Panc1 (cell line): ENCODE measurements around the gene GNL2. TPM values are rescaled to one million over a fixed set of nuclear protein-coding genes. Genes with fewer than 3 reads are reported as not detected.

Experiments
- ATAC-seq: fragments of 200-7000 bp; cut with Tn5 transposase; 2 replicates; pipeline ENCODE4 v1.9.1; 2020; ENCODE audit warnings: mild to moderate bottlenecking, moderate library complexity
- BruUV-seq: library from RNA; stranded (reverse); fragments of 400-500 nt; replicated peaks from 2 replicates; lab custom pipeline; 2021; lab: Mats Ljungman, UMichigan
- CTCF ChIA-PET: fragments of 300-600 bp; sonication (Branson Sonifier 250); formaldehyde crosslinking; loops from one replicate; lab custom pipeline; 2022; ENCODE audit warnings: antibody characterized with exemption; lab: Charles Lee
- POLR2A ChIA-PET: fragments of 300-600 bp; sonication (Branson Sonifier 250); formaldehyde crosslinking; loops from one replicate; lab custom pipeline; 2022; ENCODE audit warnings: antibody characterized with exemption; lab: Charles Lee
- DNase-seq: peaks from one replicate; pipeline ENCODE4 v3.0.0-alpha.2; 2010; ENCODE audit warnings: low read depth, low spot score
- H3K27ac ChIP-seq: 2 replicates; pipeline ENCODE4 v1.5.1; 2011; ENCODE audit warnings: mild to moderate bottlenecking, low read length, inconsistent platforms
- H3K27me3 ChIP-seq: fragments of 200-500 bp; sonication (Bioruptor generic); 2 replicates; pipeline ENCODE4 v1.6.0; 2014; ENCODE audit warnings: low read length, inconsistent platforms; ENCODE audit not compliant: control insufficient read depth, insufficient read depth
- H3K36me3 ChIP-seq: fragments of 200-500 bp; sonication (Bioruptor generic); 2 replicates; pipeline ENCODE4 v1.5.1; 2014; ENCODE audit warnings: inconsistent platforms, mild to moderate bottlenecking, low read length, moderate library complexity; ENCODE audit not compliant: control insufficient read depth, insufficient read depth
- H3K4me1 ChIP-seq: 2 replicates; pipeline ENCODE4 v1.5.1; 2011; ENCODE audit warnings: inconsistent platforms, mild to moderate bottlenecking, low read length, moderate library complexity; ENCODE audit not compliant: control insufficient read depth, insufficient read depth
- H3K4me3 ChIP-seq, 2 experiments: 2 replicates each; pipeline ENCODE4 v1.5.1; 2011 to 2012; ENCODE audit warnings: low read depth in 2 of 2, low read length in 2 of 2, mild to moderate bottlenecking in 2 of 2, inconsistent platforms in 1 of 2, moderate library complexity in 1 of 2
- H3K9me3 ChIP-seq: fragments of 200-500 bp; sonication (Bioruptor generic); 2 replicates; pipeline ENCODE4 v1.5.1; 2014; ENCODE audit warnings: low read depth, mild to moderate bottlenecking, inconsistent platforms, low read length, moderate library complexity; ENCODE audit not compliant: control insufficient read depth, insufficient read depth
- POLR2AphosphoS5 ChIP-seq: IDR thresholded peaks from 2 replicates; pipeline ENCODE4 v1.6.1; 2012; ENCODE audit warnings: mild to moderate bottlenecking, low read depth, low read length, moderate library complexity
- SIN3A ChIP-seq: IDR thresholded peaks from 2 replicates; pipeline ENCODE4 v1.6.1; 2012; ENCODE audit warnings: low read depth, mild to moderate bottlenecking, low read length, moderate library complexity, borderline replicate concordance; ENCODE audit not compliant: insufficient read depth
- TCF7L2 ChIP-seq: IDR thresholded peaks from 2 replicates; pipeline ENCODE4 v1.6.1; 2011; ENCODE audit warnings: mild to moderate bottlenecking, low read depth, low read length, inconsistent platforms
- in situ Hi-C: cut with HindIII; loops from 2 replicates; pipeline ENCODE4 v1.10.0; 2016; ENCODE audit warnings: low sequenced_read_pairs, low pct_unique_long_range_greater_than_20kb
- intact Hi-C: fragments of 100-400 bp; cut with micrococcal nuclease; formaldehyde crosslinking; loops from one replicate; pipeline ENCODE4 v1.10.0; 2022; ENCODE audit not compliant: unreplicated experiment
- total RNA-seq: library from RNA; stranded (reverse); gene quantifications from one replicate; pipeline ENCODE4 v1.2.1, GENCODE V29; 2021; ENCODE audit not compliant: unreplicated experiment
- TF ChIP-seq, protein P1 (sequence below), 2 experiments: IDR thresholded peaks; 2 replicates each; pipeline ENCODE4 v1.6.1; 2011 to 2012; ENCODE audit warnings: low read depth in 2 of 2, control low read depth in 1 of 2, low read length in 1 of 2, mild to moderate bottlenecking in 1 of 2, moderate library complexity in 1 of 2; ENCODE audit not compliant: insufficient read depth in 1 of 2
- TF ChIP-seq, protein P2 (sequence below): fragments of 450-650 bp; IDR thresholded peaks from 2 replicates; pipeline ENCODE4 v1.5.1; 2017; ENCODE audit warnings: mild to moderate bottlenecking

GNL2 gene
- total RNA-seq, 1 experiment from 2014 or later: 73.4 TPM

DNA sequence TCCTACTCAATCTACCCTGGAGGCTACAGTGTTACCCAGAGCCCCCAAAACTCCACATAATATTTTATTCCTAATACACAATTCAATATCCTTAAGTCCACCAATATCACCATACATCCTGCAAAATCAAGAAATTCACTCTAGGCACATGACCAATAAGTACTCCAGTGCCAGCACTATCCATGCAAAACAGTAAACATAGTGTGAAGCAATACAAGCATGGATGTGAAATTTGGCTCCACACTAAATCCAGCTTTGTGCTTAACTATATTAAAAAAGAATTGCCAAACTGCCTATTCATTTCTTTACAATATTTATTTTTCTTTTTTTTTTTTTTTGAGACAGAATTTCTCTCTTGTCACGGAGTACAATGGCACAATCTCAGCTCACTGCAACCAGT is 78.2 kb downstream of the GNL2 start:
- Histone ChIP-seq H3K27ac (no peak overlapping the region), H3K36me3 (no peaks in the 10 kb centered on the region; the same call in 1 of the 2 replicates), H3K9me3 (no peaks in the 10 kb centered on the region), H3K27me3 (no peaks in the 10 kb centered on the region), H3K4me3 (no peak overlapping the region), H3K4me1 (peaks cover 13% of the 10 kb centered on the region)
- no TSS peak for BruUV-seq
- ATAC-seq: no peak
- ChIA-PET CTCF (no interaction called here), POLR2A (no interaction called here)
- intact Hi-C loops: no loop called here
- no peak for TF ChIP-seq SIN3A
- no peak for TF ChIP-seq POLR2AphosphoS5
- TF ChIP-seq, protein P1, sequence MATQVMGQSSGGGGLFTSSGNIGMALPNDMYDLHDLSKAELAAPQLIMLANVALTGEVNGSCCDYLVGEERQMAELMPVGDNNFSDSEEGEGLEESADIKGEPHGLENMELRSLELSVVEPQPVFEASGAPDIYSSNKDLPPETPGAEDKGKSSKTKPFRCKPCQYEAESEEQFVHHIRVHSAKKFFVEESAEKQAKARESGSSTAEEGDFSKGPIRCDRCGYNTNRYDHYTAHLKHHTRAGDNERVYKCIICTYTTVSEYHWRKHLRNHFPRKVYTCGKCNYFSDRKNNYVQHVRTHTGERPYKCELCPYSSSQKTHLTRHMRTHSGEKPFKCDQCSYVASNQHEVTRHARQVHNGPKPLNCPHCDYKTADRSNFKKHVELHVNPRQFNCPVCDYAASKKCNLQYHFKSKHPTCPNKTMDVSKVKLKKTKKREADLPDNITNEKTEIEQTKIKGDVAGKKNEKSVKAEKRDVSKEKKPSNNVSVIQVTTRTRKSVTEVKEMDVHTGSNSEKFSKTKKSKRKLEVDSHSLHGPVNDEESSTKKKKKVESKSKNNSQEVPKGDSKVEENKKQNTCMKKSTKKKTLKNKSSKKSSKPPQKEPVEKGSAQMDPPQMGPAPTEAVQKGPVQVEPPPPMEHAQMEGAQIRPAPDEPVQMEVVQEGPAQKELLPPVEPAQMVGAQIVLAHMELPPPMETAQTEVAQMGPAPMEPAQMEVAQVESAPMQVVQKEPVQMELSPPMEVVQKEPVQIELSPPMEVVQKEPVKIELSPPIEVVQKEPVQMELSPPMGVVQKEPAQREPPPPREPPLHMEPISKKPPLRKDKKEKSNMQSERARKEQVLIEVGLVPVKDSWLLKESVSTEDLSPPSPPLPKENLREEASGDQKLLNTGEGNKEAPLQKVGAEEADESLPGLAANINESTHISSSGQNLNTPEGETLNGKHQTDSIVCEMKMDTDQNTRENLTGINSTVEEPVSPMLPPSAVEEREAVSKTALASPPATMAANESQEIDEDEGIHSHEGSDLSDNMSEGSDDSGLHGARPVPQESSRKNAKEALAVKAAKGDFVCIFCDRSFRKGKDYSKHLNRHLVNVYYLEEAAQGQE (IDR thresholded peaks at IDR 0.05; ENCODE audit: insufficient read depth in 1 of 2, low read depth in 2 of 2, low read length in 1 of 2): no peak
- TF ChIP-seq, protein P2, sequence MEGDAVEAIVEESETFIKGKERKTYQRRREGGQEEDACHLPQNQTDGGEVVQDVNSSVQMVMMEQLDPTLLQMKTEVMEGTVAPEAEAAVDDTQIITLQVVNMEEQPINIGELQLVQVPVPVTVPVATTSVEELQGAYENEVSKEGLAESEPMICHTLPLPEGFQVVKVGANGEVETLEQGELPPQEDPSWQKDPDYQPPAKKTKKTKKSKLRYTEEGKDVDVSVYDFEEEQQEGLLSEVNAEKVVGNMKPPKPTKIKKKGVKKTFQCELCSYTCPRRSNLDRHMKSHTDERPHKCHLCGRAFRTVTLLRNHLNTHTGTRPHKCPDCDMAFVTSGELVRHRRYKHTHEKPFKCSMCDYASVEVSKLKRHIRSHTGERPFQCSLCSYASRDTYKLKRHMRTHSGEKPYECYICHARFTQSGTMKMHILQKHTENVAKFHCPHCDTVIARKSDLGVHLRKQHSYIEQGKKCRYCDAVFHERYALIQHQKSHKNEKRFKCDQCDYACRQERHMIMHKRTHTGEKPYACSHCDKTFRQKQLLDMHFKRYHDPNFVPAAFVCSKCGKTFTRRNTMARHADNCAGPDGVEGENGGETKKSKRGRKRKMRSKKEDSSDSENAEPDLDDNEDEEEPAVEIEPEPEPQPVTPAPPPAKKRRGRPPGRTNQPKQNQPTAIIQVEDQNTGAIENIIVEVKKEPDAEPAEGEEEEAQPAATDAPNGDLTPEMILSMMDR: no peak
- no peak for TF ChIP-seq TCF7L2
- DNase-seq: no peak
- in situ Hi-C loops: no loop called here

Other genes with a start within 250 kb of the GNL2 start
- gene ZC3H12A, start 121.4 kb downstream of the GNL2 start, total RNA-seq: 9.4 TPM
- gene MEAF6, start 81.2 kb downstream of the GNL2 start, total RNA-seq: 50.0 TPM
- 21.4 TPM for gene SNIP1, start 41.6 kb downstream of the GNL2 start, total RNA-seq
- gene DNALI1, start 39.0 kb downstream of the GNL2 start, total RNA-seq: 0.36 TPM
- 0.18 TPM for gene RSPO1, start 39.0 kb upstream of the GNL2 start, total RNA-seq
- 56.5 TPM for gene CDCA8, start 96.6 kb upstream of the GNL2 start, total RNA-seq
- gene EPHA10, start 169.2 kb upstream of the GNL2 start, total RNA-seq: 2.8 TPM
- gene MANEAL, start 197.9 kb upstream of the GNL2 start, total RNA-seq: 29.7 TPM
- gene C1orf122, start 211.9 kb upstream of the GNL2 start, total RNA-seq: 77.2 TPM
- 24.0 TPM for gene YRDC, start 212.3 kb upstream of the GNL2 start, total RNA-seq